ENCODE data around the gene KRT9. TPM values are rescaled to one million over a fixed set of nuclear protein-coding genes. Genes with fewer than 3 reads are reported as not detected.
"Not testable (repeated sequence)": the region's sequence is repeated elsewhere in the genome, so short reads cannot be mapped to it uniquely, and the experiment has no call there.

KRT9 gene
- total RNA-seq, 6 donors from 2014 or later = not detected

- Histone ChIP-seq H3K9me3 (no peaks in the 10 kb centered on the region), H3K27me3 (no peaks in the 10 kb centered on the region), H3K27ac (no peak overlapping the region), H3K4me1 (peaks cover 15 to 19% (median 17%) of the 10 kb centered on the region in 4 donors), H3K36me3 (no peaks in the 10 kb centered on the region), H3K4me3 (no peak overlapping the region)
- no peak for ATAC-seq (ENCODE audit: low FRiP score in 2 of 2)
- TF ChIP-seq CTCF (IDR thresholded peaks at IDR 0.05) = no peak
- no peak for TF ChIP-seq POLR2A (IDR thresholded peaks at IDR 0.05)
- TF ChIP-seq POLR2AphosphoS5 (IDR thresholded peaks at IDR 0.05) = no peak
- TF ChIP-seq EP300 (IDR thresholded peaks at IDR 0.05) = no peak
- no peak for DNase-seq
- WGBS, 2 donors = 67 to 81% methylated on average over 8 to 9 of the region's 9 CpGs
Measured at GRCh38 chr17:41547378-41547841, 24.4 kb downstream of the KRT9 start.

GRCh38 chr17:41546819-41547218 is 25.0 kb downstream of the KRT9 start:
- no peak overlapping the region for H3K4me3 ChIP-seq
- H3K27ac ChIP-seq = no peak overlapping the region
- no peaks in the 10 kb centered on the region for H3K27me3 ChIP-seq
- TF ChIP-seq EP300 (IDR thresholded peaks at IDR 0.05) = no peak
- TF ChIP-seq POLR2A (IDR thresholded peaks at IDR 0.05) = no peak
- TF ChIP-seq CTCF (IDR thresholded peaks at IDR 0.05) = no peak
- no peak for TF ChIP-seq POLR2AphosphoS5 (IDR thresholded peaks at IDR 0.05)
- no peaks in the 10 kb centered on the region for H3K36me3 ChIP-seq
- WGBS, 2 donors = 90 to 98% methylated on average over 3 of the region's 3 CpGs
- peaks cover 15 to 19% (median 17%) of the 10 kb centered on the region in 4 donors for H3K4me1 ChIP-seq
- no peaks in the 10 kb centered on the region for H3K9me3 ChIP-seq
- no peak for ATAC-seq (ENCODE audit: low FRiP score in 2 of 2)
- DNase-seq = no peak

GRCh38 chr17:41545829-41546410 is 25.9 kb downstream of the KRT9 start:
- ATAC-seq (ENCODE audit: low FRiP score in 2 of 2) = no peak
- peaks cover 15 to 19% (median 17%) of the 10 kb centered on the region in 4 donors for H3K4me1 ChIP-seq
- TF ChIP-seq POLR2A (IDR thresholded peaks at IDR 0.05) (no peak), EP300 (IDR thresholded peaks at IDR 0.05) (no peak), CTCF (IDR thresholded peaks at IDR 0.05) (no peak), POLR2AphosphoS5 (IDR thresholded peaks at IDR 0.05) (no peak)
- H3K4me3 ChIP-seq = no peak overlapping the region
- no peak for DNase-seq
- H3K27me3 ChIP-seq = no peaks in the 10 kb centered on the region
- H3K36me3 ChIP-seq = no peaks in the 10 kb centered on the region
- WGBS, 2 donors = 78 to 82% methylated on average over 13 of the region's 13 CpGs
- no peak overlapping the region for H3K27ac ChIP-seq
- no peaks in the 10 kb centered on the region for H3K9me3 ChIP-seq

- DNase-seq = no peak
- no peak for TF ChIP-seq POLR2AphosphoS5 (IDR thresholded peaks at IDR 0.05)
- H3K4me3 ChIP-seq = no peak overlapping the region
- H3K4me1 ChIP-seq = peaks cover 15 to 19% (median 17%) of the 10 kb centered on the region in 4 donors
- no peak for ATAC-seq (ENCODE audit: low FRiP score in 2 of 2)
- no peak overlapping the region for H3K27ac ChIP-seq
- H3K36me3 ChIP-seq = no peaks in the 10 kb centered on the region
- 84 to 89% methylated on average over 5 of the region's 5 CpGs for WGBS, 2 donors
- H3K27me3 ChIP-seq = no peaks in the 10 kb centered on the region
- no peaks in the 10 kb centered on the region for H3K9me3 ChIP-seq
Measured at GRCh38 chr17:41544935-41545334, 26.9 kb downstream of the KRT9 start.

GRCh38 chr17:41544491-41544892 is 27.4 kb downstream of the KRT9 start:
- DNase-seq (peak in 1 of 2 donors; percentile 53), ATAC-seq (ENCODE audit: low FRiP score in 2 of 2) (no peak)
- 48 to 60% methylated on average over 5 of the region's 5 CpGs for WGBS, 2 donors
- Histone ChIP-seq H3K4me1 (peaks cover 15 to 18% (median 16%) of the 10 kb centered on the region in 4 donors), H3K9me3 (no peaks in the 10 kb centered on the region), H3K4me3 (no peak overlapping the region), H3K36me3 (no peaks in the 10 kb centered on the region), H3K27me3 (no peaks in the 10 kb centered on the region), H3K27ac (no peak overlapping the region)
- TF ChIP-seq POLR2A (IDR thresholded peaks at IDR 0.05) (no peak), POLR2AphosphoS5 (IDR thresholded peaks at IDR 0.05) (no peak), CTCF (IDR thresholded peaks at IDR 0.05) (no peak), EP300 (IDR thresholded peaks at IDR 0.05) (no peak)

- not testable (repeated sequence) for H3K27ac ChIP-seq; H3K4me1 ChIP-seq; H3K9me3 ChIP-seq; H3K27me3 ChIP-seq; H3K4me3 ChIP-seq; ATAC-seq (ENCODE audit: low FRiP score in 2 of 2); H3K36me3 ChIP-seq; DNase-seq
- WGBS, 2 donors = 77 to 85% methylated on average over 10 of the region's 10 CpGs
Measured at GRCh38 chr17:41542786-41543185, 29.1 kb downstream of the KRT9 start.

Data from upper lobe of left lung (tissue), 6 donors.